NCI-H774 (cell line): ENCODE results near the gene SLC9A8.

Experiments
- DNase-seq: peaks from one replicate; lab custom pipeline; 2025; lab: John Stamatoyannopoulos, UW

SLC9A8 gene

GRCh38 chr20:49916146-49917002, 103.7 kb downstream of the SLC9A8 start:
- DNase-seq: peak; percentile 34

DNA sequence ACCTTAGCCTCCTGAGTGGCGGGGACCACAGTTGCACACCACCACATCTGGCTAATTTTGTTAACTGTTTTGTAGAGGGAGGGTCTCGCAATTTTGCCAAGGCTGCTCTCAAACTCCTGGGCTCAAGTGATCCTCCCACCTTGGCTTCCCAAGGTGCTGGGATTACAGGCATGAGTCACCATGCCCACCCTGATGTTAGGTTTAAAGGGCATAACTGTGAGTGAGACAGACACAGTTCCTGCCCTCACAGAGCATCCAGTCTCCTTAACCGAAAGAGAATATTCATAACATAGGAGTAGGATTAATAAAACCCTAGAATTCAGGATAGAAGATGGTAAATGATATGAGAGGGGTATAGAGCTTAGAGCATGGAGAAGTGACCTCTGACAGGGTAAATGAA, 105.8 kb downstream of the SLC9A8 start:
- no peak for DNase-seq

DNA sequence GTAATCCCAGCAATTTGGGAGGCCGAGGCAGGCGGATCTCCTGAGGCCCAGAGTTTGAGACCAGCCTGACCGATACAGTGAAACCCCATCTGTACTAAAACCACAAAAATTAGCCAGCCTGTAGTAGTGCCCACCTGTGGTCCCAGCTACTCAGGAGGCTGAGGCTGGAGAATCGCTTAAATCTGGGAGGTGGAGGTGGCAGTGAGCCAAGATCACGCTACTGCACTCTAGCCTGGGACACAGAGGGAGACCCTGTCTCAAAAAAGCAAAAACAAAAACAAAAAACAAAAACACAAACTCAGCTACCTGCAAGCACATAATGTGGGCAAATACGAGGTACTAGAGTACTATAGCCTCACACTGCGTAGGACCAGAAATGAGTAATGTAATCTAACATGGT, 106.4 kb downstream of the SLC9A8 start:
- no peak for DNase-seq

DNA sequence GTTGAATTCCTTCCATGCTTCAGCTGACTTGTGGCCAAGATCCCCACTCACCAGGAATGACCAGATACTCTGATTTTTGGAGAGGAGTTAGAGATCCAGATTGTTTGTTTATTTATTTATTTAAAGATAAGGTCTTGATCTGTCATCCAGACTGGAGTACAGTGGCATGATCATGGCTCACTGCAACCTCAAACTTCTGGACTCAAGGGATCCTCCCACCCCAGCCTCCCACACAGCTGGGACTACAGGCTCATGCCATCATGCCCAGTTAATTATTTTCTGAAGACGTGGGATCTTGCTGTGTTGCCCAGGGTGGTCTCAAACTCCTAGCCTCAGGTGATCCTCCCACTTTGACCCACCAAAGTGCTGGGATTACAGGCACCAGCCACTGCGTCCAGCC, 106.8 kb downstream of the SLC9A8 start:
- no peak for DNase-seq

DNA sequence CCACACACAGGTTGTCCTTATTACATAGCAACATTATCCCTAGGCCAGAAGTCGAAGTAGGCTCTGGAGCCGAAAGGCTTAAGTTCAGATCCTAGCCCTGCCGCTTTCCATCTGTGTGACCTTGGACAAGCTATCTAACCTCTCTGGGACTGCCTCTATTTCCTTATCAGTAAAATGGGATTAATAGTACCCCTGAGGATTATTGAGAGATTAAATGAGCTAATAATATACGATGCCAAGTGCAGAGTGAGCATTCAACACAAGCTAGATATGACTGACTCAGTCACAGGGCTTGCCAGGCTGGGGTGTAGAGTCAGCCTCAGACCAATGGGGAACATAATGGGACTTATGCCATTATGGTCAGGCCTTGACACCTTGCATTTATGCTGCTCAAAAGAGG, 111.6 kb downstream of the SLC9A8 start:
- no peak for DNase-seq

GRCh38 chr20:49925901-49926454, 113.3 kb downstream of the SLC9A8 start:
- DNase-seq: no peak

- peak; percentile 77 for DNase-seq
Observed at GRCh38 chr20:49928411-49929141, 115.9 kb downstream of the SLC9A8 start.

GRCh38 chr20:49929142-49929494, 116.5 kb downstream of the SLC9A8 start:
- DNase-seq: no peak

- no peak for DNase-seq
Observed at GRCh38 chr20:49935746-49936152, 123.1 kb downstream of the SLC9A8 start.

DNA sequence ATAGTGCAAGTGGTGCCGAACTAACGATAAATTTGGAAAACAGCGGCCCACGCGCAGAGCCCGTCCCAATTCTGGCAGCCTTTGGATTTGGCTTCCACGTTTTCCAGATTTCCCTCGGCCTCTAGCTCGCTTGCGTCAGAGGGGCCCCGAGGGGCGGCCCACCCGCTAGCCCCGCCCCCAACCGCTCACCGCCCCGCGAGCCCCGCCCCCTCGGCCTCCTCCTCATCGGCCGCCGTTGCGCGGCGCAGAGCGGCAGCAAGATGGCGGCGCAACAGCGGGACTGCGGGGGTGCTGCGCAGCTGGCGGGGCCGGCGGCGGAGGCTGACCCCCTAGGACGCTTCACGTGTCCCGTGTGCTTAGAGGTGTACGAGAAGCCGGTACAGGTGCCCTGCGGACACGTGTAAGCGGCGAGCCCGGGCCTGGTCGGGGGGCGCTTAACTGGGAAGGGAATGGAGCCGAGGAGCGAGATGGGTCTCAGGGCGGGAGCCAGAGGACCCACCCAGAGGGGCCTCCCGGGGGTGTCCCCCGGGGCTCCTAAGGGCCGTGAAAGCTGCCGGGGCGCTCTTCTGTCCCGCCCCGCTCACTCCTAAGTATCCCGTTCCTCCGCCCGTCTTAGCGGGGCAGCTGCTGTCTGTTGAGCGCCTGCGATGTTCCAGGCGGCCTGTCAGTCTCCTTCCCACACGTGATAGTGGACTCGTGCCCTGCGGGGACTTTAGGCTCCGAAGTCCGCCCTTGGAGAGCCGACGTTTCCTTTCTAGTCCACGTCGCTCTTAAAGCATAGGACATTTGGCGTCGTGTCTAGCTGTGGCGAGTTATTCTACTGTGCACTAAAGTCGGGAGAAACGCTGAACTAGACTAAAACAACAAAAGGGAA, 123.8 kb downstream of the SLC9A8 start, which contains the start of gene RNF114:
Gene RNF114 (plus strand): TSS at position 245 of the 874 bp plus-strand sequence. CDS start 16 bp downstream, at position 261.
- DNase-seq: peak; percentile 87

DNA sequence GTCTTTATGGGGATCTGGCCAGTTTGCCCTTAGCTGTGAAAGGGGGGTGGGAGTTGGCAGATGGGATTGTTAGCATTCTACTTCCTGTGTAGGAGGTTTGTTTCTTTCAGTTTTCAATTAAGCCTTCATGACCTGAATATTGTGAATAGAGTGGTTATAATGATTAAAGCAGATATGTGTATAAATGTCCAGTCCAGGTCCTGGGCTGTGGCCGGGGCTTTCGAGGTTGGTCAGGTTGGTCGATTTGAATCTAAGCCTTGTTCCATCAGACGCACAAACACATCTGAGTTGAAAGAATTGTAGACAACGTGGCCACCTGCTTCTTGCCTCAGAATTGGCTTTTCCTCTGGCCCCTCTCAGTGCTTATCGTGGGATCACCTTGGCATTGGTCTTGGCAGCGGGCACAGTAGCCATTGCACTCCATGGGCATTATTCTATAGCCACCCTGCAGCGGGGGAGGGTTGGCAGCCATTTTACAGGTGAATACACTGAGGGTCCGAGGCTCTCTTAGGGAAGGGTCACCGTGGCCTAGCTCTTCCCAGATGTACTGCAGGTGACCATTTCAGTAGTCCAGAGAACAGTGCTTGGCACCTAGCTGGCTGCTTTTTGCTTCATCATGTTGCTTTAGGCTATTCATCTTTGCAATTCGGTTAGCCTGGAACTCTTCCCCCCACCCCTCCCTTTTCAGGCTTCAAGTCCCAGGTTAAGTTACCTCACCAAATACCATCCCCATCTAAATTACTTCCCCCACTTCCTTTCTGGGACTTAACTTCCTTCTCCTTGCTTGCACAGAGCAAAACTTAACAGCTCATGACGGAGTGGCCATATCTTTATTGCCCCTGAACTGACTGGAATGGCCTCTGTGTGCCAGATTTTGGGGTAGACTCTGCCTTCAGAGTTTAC, 124.7 kb downstream of the SLC9A8 start:
- no peak for DNase-seq

- DNase-seq: no peak
Observed at GRCh38 chr20:49938173-49939163, 125.8 kb downstream of the SLC9A8 start.

GRCh38 chr20:49941456-49941855, 128.8 kb downstream of the SLC9A8 start:
- DNase-seq: no peak
